HL-60 (cell line): ENCODE measurements around the gene DISP2.

Experiments
- POLR2AphosphoS5 ChIP-seq: IDR thresholded peaks from 2 replicates; pipeline ENCODE4 v1.6.1; 2012; ENCODE audit warnings: low read depth
- SPI1 ChIP-seq: IDR thresholded peaks from 2 replicates; pipeline ENCODE4 v1.6.1; 2012; ENCODE audit warnings: low read depth, mild to moderate bottlenecking, borderline replicate concordance
- TF ChIP-seq, protein P1 (sequence below): IDR thresholded peaks from one replicate; pipeline ENCODE4 v1.5.1; 2011; ENCODE audit warnings: low read length, control low read depth, inconsistent platforms; ENCODE audit not compliant: insufficient read depth

DNA sequence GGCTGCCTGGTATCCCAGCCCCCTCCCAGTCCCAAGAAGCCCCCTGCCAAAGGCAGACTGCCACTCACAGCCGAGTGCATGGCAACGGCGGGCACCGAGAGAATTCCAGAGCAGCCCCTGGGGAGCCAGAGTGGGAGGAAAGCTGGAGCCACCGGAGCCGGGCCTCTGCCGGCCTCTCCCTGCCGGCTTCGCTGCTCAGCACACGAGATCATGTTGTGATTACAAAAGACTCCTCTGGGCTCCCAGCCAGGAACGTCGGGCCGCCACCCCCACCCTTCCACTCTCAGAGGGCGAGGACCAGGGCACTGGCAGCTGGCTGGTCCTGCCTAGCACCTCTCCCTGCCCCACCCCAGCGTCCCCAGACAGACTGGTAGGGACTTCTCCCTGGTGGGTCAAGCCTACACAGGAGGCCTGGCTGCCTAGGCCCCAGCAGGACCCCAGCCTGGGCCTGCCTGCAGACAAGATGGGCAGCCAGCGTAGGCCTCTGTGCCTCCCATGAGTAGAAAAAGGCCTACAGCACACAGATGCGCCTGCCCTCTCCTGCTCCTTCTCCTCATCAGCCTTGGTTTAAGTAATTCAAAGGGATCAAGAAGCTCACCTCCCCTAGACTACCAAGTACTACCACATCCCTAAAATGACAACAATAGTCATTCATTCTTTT lies 17.1 kb upstream of the DISP2 start, which contains the start of gene CCDC9B:
- TF ChIP-seq, protein P1, sequence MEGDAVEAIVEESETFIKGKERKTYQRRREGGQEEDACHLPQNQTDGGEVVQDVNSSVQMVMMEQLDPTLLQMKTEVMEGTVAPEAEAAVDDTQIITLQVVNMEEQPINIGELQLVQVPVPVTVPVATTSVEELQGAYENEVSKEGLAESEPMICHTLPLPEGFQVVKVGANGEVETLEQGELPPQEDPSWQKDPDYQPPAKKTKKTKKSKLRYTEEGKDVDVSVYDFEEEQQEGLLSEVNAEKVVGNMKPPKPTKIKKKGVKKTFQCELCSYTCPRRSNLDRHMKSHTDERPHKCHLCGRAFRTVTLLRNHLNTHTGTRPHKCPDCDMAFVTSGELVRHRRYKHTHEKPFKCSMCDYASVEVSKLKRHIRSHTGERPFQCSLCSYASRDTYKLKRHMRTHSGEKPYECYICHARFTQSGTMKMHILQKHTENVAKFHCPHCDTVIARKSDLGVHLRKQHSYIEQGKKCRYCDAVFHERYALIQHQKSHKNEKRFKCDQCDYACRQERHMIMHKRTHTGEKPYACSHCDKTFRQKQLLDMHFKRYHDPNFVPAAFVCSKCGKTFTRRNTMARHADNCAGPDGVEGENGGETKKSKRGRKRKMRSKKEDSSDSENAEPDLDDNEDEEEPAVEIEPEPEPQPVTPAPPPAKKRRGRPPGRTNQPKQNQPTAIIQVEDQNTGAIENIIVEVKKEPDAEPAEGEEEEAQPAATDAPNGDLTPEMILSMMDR, result no peak
- TF ChIP-seq POLR2AphosphoS5 (peak; percentile 41; the same call in 1 of the 2 replicates), SPI1 (no peak)
